WTC11 (cell line): ENCODE results near the gene TMEM89. TPM values are rescaled to one million over a fixed set of nuclear protein-coding genes. Genes with fewer than 3 reads are reported as not detected.

ENCODE experiments used
- ATAC-seq: fragments of 200-7000 bp; cut with Tn5 transposase; 2 replicates; pipeline ENCODE4 v1.10.0; 2021; ENCODE audit warnings: mild to moderate bottlenecking, moderate library complexity
- CTCF ChIA-PET: fragments of 300-600 bp; sonication (Branson Sonifier 250); formaldehyde crosslinking; loops from one replicate; lab custom pipeline; 2021; ENCODE audit warnings: antibody characterized with exemption; lab: Charles Lee
- POLR2A ChIA-PET: fragments of 350-600 bp; sonication (Branson Sonifier 250); formaldehyde crosslinking; loops from one replicate; lab custom pipeline; 2021; ENCODE audit warnings: antibody characterized with exemption; lab: Charles Lee
- DNase-seq: peaks from one replicate; pipeline ENCODE4 v3.0.0; 2021; ENCODE audit warnings: low spot score
- H3K27ac Mint-ChIP-seq: 2 replicates; pipeline ENCODE4 v1.8.0; 2021; ENCODE audit warnings: mixed read lengths
- H3K27me3 Mint-ChIP-seq: 2 replicates; pipeline ENCODE4 v1.8.0; 2021; ENCODE audit warnings: low read depth, mild to moderate bottlenecking, moderate library complexity, mixed read lengths
- H3K36me3 Mint-ChIP-seq: 2 replicates; pipeline ENCODE4 v1.8.0; 2021; ENCODE audit warnings: mixed read lengths
- H3K4me1 Mint-ChIP-seq: 2 replicates; pipeline ENCODE4 v1.8.0; 2022; ENCODE audit warnings: mixed read lengths
- H3K4me3 Mint-ChIP-seq: 2 replicates; pipeline ENCODE4 v1.8.0; 2021; ENCODE audit warnings: mild to moderate bottlenecking, moderate library complexity, mixed read lengths
- H3K9me3 Mint-ChIP-seq: 2 replicates; pipeline ENCODE4 v1.8.0; 2021; ENCODE audit warnings: mixed read lengths
- CTCF ChIP-seq: fragments of 200-600 bp; IDR thresholded peaks from 2 replicates; pipeline ENCODE4 v1.8.0; 2022; ENCODE audit warnings: antibody characterized with exemption
- E2F1 ChIP-seq: sonication (generic); formaldehyde crosslinking; IDR thresholded peaks from 2 replicates; pipeline ENCODE4 v1.8.0; 2022; ENCODE audit warnings: mild to moderate bottlenecking, missing genetic modification reagents
- HMGA2 ChIP-seq: fragments of 250-450 bp; sonication (Bioruptor Pico); IDR thresholded peaks from 2 replicates; pipeline ENCODE4 v1.4.0; 2021; ENCODE audit warnings: mild to moderate bottlenecking, moderate library complexity
- JUN ChIP-seq: sonication (generic); formaldehyde crosslinking; IDR thresholded peaks from 2 replicates; pipeline ENCODE4 v1.8.0; 2023; ENCODE audit warnings: mild to moderate bottlenecking, missing genetic modification reagents
- MYBL2 ChIP-seq: sonication (generic); formaldehyde crosslinking; IDR thresholded peaks from 2 replicates; pipeline ENCODE4 v1.8.1; 2023; ENCODE audit warnings: mild to moderate bottlenecking, moderate library complexity, missing genetic modification reagents
- OVOL2 ChIP-seq: fragments of 250-450 bp; sonication (Bioruptor Pico); IDR thresholded peaks from 2 replicates; pipeline ENCODE4 v1.9.0; 2021; ENCODE audit warnings: mild to moderate bottlenecking, borderline replicate concordance
- PREB ChIP-seq: sonication (generic); formaldehyde crosslinking; IDR thresholded peaks from 2 replicates; pipeline ENCODE4 v1.8.1; 2022; ENCODE audit warnings: mild to moderate bottlenecking, missing genetic modification reagents, moderate library complexity, borderline replicate concordance
- RELA ChIP-seq: sonication (generic); formaldehyde crosslinking; IDR thresholded peaks from 2 replicates; pipeline ENCODE4 v1.8.1; 2022; ENCODE audit warnings: missing genetic modification reagents, mild to moderate bottlenecking, borderline replicate concordance
- SMAD3 ChIP-seq: sonication (generic); formaldehyde crosslinking; IDR thresholded peaks from 2 replicates; pipeline ENCODE4 v1.8.0; 2022; ENCODE audit warnings: missing genetic modification reagents, mild to moderate bottlenecking, borderline replicate concordance
- TP53 ChIP-seq: sonication (generic); formaldehyde crosslinking; IDR thresholded peaks from 2 replicates; pipeline ENCODE4 v1.8.1; 2023; ENCODE audit warnings: mild to moderate bottlenecking, missing genetic modification reagents
- ZNF121 ChIP-seq: sonication (generic); formaldehyde crosslinking; IDR thresholded peaks from 2 replicates; pipeline ENCODE4 v1.8.0; 2023; ENCODE audit warnings: missing genetic modification reagents
- ZNF232 ChIP-seq: sonication (generic); formaldehyde crosslinking; IDR thresholded peaks from 2 replicates; pipeline ENCODE4 v1.8.0; 2022; ENCODE audit warnings: mild to moderate bottlenecking, missing genetic modification reagents
- ZNF396 ChIP-seq: fragments of 250-450 bp; sonication (Bioruptor Pico); IDR thresholded peaks from 2 replicates; pipeline ENCODE4 v1.8.0; 2021; ENCODE audit warnings: mild to moderate bottlenecking, moderate library complexity, borderline replicate concordance
- total RNA-seq: library from RNA; stranded (reverse); gene quantifications from 3 replicates; pipeline ENCODE4 v1.2.3, GENCODE V29; 2021
- TF ChIP-seq, protein P1 (sequence below): sonication (generic); formaldehyde crosslinking; IDR thresholded peaks from 2 replicates; pipeline ENCODE4 v1.8.0; 2023; ENCODE audit warnings: missing genetic modification reagents, mild to moderate bottlenecking, borderline replicate concordance
- TF ChIP-seq, protein P2 (sequence below): sonication (generic); formaldehyde crosslinking; IDR thresholded peaks from 2 replicates; pipeline ENCODE4 v1.8.1; 2023; ENCODE audit warnings: mild to moderate bottlenecking, missing genetic modification reagents, moderate library complexity
- TF ChIP-seq, protein P3 (sequence below): sonication (generic); formaldehyde crosslinking; IDR thresholded peaks from 2 replicates; pipeline ENCODE4 v1.8.1; 2023; ENCODE audit warnings: mild to moderate bottlenecking, moderate library complexity, missing genetic modification reagents

The TMEM89 gene
- total RNA-seq, 1 experiment from 2014 or later: 0.66 TPM

DNA sequence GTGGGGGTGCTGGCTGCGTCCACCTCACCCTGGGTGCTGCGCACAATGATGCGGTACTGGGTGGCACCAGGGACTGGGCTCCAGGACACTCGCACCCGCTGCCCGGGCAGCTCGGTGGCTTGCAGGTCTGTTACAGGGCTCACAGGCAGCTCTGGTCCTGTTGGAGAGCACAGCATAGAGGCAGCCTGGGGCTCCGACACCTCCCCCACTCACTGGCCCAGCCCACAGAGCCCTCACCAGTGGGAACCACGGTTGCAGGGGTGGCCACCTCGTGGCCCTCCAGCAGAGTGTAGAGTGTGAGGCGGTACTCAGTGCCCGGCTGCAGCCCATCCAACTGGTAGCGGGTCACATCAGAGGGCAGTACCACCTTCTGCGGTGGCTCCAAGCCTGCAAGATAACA lies 30.1 kb downstream of the TMEM89 start (continued):
- TF ChIP-seq PREB (CRISPR knock-in tag): no peak
- TF ChIP-seq ZNF396: no peak
- TF ChIP-seq CTCF: no peak
- TF ChIP-seq, all 79 proteins: peak for 0

DNA sequence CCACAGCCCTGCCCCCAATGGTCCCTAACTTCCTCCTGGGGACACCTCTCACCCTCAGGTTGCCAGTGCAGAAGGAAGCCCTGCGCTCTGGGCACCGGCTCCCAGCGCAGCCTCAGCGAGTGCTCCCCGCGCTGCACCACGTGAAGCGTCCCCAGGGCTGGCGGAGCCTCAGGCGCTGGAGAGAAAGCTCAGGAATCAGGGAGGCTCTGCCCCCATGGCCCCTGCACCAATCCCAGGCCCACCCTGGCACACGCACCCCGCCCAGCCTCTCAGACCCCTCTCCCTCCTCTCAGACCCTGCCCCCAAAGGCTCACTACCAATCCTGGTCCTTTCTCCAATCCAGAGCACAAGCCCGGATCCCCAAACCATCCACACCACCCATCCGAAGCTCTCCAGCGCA lies 33.3 kb downstream of the TMEM89 start:
- DNase-seq: no peak

DNA sequence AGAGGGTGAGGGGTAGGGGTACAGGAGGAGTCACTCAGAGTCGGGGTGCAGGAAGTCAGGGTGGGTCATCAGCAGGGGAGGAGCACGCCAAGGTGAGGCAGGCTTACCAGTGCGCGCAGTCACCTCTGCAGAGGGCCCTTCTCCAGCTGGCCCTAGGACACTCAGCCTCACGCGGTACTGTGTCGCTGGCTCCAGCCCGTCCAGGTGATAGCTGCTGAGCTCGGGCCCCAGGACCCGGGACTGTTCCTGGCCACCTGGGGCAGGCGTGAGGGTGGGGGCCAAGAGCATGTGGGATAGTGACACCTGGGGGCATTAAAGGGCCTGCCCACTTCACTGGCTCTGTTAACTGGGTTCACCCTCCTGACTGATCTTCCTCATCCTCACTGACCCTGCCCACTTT lies 33.9 kb downstream of the TMEM89 start:
- Mint-ChIP-seq H3K27me3 (no peaks in the 10 kb centered on the region; the same call in 1 of the 2 replicates), H3K9me3 (no peaks in the 10 kb centered on the region), H3K27ac (no peak overlapping the region), H3K4me3 (no peak overlapping the region), H3K4me1 (peaks cover 7% of the 10 kb centered on the region), H3K36me3 (no peaks in the 10 kb centered on the region)
- CTCF ChIA-PET: interaction anchor here (0.8 to 2.7 kb wide), 4 partner anchors 22 to 187 kb away, joined by 3 to 12 read pairs (median 4); partner anchors contain the start of gene UQCRC1
- ATAC-seq: no peak
- POLR2A ChIA-PET: interaction anchor here (0.5 kb wide), 1 partner anchor 278 kb away, joined by 3 read pairs; no protein-coding TSS in a partner anchor
- DNase-seq: no peak
- TF ChIP-seq MYBL2 (CRISPR knock-in tag) (no peak), HMGA2 (CRISPR knock-in tag) (no peak), E2F1 (CRISPR knock-in tag) (no peak), ZNF232 (CRISPR knock-in tag) (no peak)
- TF ChIP-seq, protein P1, sequence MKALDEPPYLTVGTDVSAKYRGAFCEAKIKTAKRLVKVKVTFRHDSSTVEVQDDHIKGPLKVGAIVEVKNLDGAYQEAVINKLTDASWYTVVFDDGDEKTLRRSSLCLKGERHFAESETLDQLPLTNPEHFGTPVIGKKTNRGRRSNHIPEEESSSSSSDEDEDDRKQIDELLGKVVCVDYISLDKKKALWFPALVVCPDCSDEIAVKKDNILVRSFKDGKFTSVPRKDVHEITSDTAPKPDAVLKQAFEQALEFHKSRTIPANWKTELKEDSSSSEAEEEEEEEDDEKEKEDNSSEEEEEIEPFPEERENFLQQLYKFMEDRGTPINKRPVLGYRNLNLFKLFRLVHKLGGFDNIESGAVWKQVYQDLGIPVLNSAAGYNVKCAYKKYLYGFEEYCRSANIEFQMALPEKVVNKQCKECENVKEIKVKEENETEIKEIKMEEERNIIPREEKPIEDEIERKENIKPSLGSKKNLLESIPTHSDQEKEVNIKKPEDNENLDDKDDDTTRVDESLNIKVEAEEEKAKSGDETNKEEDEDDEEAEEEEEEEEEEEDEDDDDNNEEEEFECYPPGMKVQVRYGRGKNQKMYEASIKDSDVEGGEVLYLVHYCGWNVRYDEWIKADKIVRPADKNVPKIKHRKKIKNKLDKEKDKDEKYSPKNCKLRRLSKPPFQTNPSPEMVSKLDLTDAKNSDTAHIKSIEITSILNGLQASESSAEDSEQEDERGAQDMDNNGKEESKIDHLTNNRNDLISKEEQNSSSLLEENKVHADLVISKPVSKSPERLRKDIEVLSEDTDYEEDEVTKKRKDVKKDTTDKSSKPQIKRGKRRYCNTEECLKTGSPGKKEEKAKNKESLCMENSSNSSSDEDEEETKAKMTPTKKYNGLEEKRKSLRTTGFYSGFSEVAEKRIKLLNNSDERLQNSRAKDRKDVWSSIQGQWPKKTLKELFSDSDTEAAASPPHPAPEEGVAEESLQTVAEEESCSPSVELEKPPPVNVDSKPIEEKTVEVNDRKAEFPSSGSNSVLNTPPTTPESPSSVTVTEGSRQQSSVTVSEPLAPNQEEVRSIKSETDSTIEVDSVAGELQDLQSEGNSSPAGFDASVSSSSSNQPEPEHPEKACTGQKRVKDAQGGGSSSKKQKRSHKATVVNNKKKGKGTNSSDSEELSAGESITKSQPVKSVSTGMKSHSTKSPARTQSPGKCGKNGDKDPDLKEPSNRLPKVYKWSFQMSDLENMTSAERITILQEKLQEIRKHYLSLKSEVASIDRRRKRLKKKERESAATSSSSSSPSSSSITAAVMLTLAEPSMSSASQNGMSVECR (CRISPR knock-in tag): no peak
- TF ChIP-seq, protein P2, sequence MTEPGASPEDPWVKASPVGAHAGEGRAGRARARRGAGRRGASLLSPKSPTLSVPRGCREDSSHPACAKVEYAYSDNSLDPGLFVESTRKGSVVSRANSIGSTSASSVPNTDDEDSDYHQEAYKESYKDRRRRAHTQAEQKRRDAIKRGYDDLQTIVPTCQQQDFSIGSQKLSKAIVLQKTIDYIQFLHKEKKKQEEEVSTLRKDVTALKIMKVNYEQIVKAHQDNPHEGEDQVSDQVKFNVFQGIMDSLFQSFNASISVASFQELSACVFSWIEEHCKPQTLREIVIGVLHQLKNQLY (CRISPR knock-in tag): no peak

More for the DNA sequence above, 33.3 kb downstream of the TMEM89 start:
- no peaks in the 10 kb centered on the region for H3K9me3 Mint-ChIP-seq
- no peak overlapping the region for H3K4me3 Mint-ChIP-seq
- no peaks in the 10 kb centered on the region for H3K36me3 Mint-ChIP-seq
- peak overlapping the region; percentile 61; the same call in 1 of the 2 replicates for H3K27ac Mint-ChIP-seq
- H3K4me1 Mint-ChIP-seq: peaks cover 7% of the 10 kb centered on the region
- H3K27me3 Mint-ChIP-seq: no peaks in the 10 kb centered on the region; the same call in 1 of the 2 replicates
- TF ChIP-seq ZNF121 (CRISPR knock-in tag) (no peak), TP53 (no peak), HMGA2 (CRISPR knock-in tag) (no peak), RELA (CRISPR knock-in tag) (no peak), OVOL2 (no peak), JUN (no peak), SMAD3 (no peak)
- TF ChIP-seq, protein P3, sequence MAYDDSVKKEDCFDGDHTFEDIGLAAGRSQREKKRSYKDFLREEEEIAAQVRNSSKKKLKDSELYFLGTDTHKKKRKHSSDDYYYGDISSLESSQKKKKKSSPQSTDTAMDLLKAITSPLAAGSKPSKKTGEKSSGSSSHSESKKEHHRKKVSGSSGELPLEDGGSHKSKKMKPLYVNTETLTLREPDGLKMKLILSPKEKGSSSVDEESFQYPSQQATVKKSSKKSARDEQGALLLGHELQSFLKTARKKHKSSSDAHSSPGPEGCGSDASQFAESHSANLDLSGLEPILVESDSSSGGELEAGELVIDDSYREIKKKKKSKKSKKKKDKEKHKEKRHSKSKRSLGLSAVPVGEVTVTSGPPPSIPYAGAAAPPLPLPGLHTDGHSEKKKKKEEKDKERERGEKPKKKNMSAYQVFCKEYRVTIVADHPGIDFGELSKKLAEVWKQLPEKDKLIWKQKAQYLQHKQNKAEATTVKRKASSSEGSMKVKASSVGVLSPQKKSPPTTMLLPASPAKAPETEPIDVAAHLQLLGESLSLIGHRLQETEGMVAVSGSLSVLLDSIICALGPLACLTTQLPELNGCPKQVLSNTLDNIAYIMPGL: no peak
- TF ChIP-seq, protein P1 (CRISPR knock-in tag): no peak
- peak; percentile 72 for ATAC-seq
- POLR2A ChIA-PET: interaction anchor here (0.5 kb wide), 1 partner anchor 277 kb away, joined by 3 read pairs; no protein-coding TSS in a partner anchor
- CTCF ChIA-PET: interaction anchor here (1.1 to 2.7 kb wide), 3 partner anchors 27 to 188 kb away, joined by 3 to 12 read pairs (median 6); no protein-coding TSS in a partner anchor
